ENCODE measurements around the gene KIAA1755. TPM values are rescaled to one million over a fixed set of nuclear protein-coding genes. Genes with fewer than 3 reads are reported as not detected.

KIAA1755 gene
- total and polyA plus RNA-seq, 10 of the 15 experiments (the other 5 are each of a cell fraction or from before 2014, with no cell fraction given) = not detected

- Histone ChIP-seq H3K27me3 (replicated peaks in 1 of 2; ENCODE audit: control insufficient read depth in 2 of 2, insufficient read depth in 2 of 2, low read length in 1 of 2) (no peaks in the 10 kb centered on the region), H3K4me3 (no peak overlapping the region), H3K9ac (ENCODE audit: control insufficient read depth, insufficient read depth, low read length) (no peak overlapping the region), H3K79me2 (ENCODE audit: control insufficient read depth, insufficient read depth, low read length) (no peaks in the 10 kb centered on the region), H2AFZ (ENCODE audit: control insufficient read depth, low read depth, low read length) (no peak overlapping the region), H3K4me1 (ENCODE audit: control insufficient read depth, insufficient read depth, low read length) (no peaks in the 10 kb centered on the region), H4K20me1 (ENCODE audit: control insufficient read depth, insufficient read depth) (no peaks in the 10 kb centered on the region), H3K4me2 (ENCODE audit: control insufficient read depth, insufficient read depth) (no peak overlapping the region), H3K27ac (ENCODE audit: control insufficient read depth, insufficient read depth) (no peak overlapping the region), H3K9me3 (replicated peaks; ENCODE audit: control insufficient read depth, insufficient read depth, low read length) (no peaks in the 10 kb centered on the region), H3K36me3 (ENCODE audit: control insufficient read depth in 2 of 2, insufficient read depth in 2 of 2, low read length in 1 of 2) (no peaks in the 10 kb centered on the region)
- BruUV-seq (replicated peaks) = no TSS peak
- 72% methylated on average over 2 of the region's 2 CpGs for WGBS (ENCODE audit: insufficient coverage, insufficient replicate concordance, low lambda C conversion rate, missing lambda C conversion rate)
- DNase-seq (ENCODE audit: low read depth, low spot score) (no peak), ATAC-seq (no peak), FAIRE-seq (no peak)
- peak; percentile 48; the same call in 1 of the 2 replicates for TF ChIP-seq ZNF24 (IDR thresholded peaks at IDR 0.05)
- no peak for TF ChIP-seq CEBPB (IDR thresholded peaks at IDR 0.05; ENCODE audit: borderline replicate concordance in 1 of 2, low read depth in 2 of 2, low read length in 2 of 2)
- ChIA-PET POLR2A (no interaction called here), RAD21 (ENCODE audit: unreplicated experiment) (interaction anchor here (0.7 kb wide), 1 partner anchor 53 kb away, joined by 3 read pairs; no protein-coding TSS in a partner anchor), CTCF (no interaction called here), SMC1A (ENCODE audit: uncharacterized antibody, unreplicated experiment) (no interaction called here)
- intact Hi-C loops (cut with micrococcal nuclease; ENCODE audit: unreplicated experiment) = no loop called here
- in situ Hi-C loops (cut with MboI) = no loop called here
Measured at GRCh38 chr20:38278763-38279162, 18.2 kb upstream of the KIAA1755 start.

- in situ Hi-C loops (cut with MboI) = no loop called here
- H3K27ac ChIP-seq (ENCODE audit: control insufficient read depth, insufficient read depth) = no peak overlapping the region
- H3K4me1 ChIP-seq (ENCODE audit: control insufficient read depth, insufficient read depth, low read length) = no peaks in the 10 kb centered on the region
- no peaks in the 10 kb centered on the region for H3K79me2 ChIP-seq (ENCODE audit: control insufficient read depth, insufficient read depth, low read length)
- no peaks in the 10 kb centered on the region for H4K20me1 ChIP-seq (ENCODE audit: control insufficient read depth, insufficient read depth)
- ChIA-PET SMC1A (ENCODE audit: uncharacterized antibody, unreplicated experiment) (no interaction called here), RAD21 (ENCODE audit: unreplicated experiment) (no interaction called here), POLR2A (no interaction called here), CTCF (no interaction called here)
- H3K27me3 ChIP-seq (replicated peaks in 1 of 2; ENCODE audit: control insufficient read depth in 2 of 2, insufficient read depth in 2 of 2, low read length in 1 of 2) = no peaks in the 10 kb centered on the region
- no peak overlapping the region for H3K4me3 ChIP-seq
- DNase-seq (ENCODE audit: low read depth, low spot score) = no peak
- intact Hi-C loops (cut with micrococcal nuclease; ENCODE audit: unreplicated experiment) = no loop called here
- H3K36me3 ChIP-seq (ENCODE audit: control insufficient read depth in 2 of 2, insufficient read depth in 2 of 2, low read length in 1 of 2) = no peaks in the 10 kb centered on the region
- no peak for ATAC-seq
- WGBS (ENCODE audit: insufficient coverage, insufficient replicate concordance, low lambda C conversion rate, missing lambda C conversion rate) = 68% methylated on average over 14 of the region's 14 CpGs
- H3K4me2 ChIP-seq (ENCODE audit: control insufficient read depth, insufficient read depth) = no peak overlapping the region
- H3K9me3 ChIP-seq (replicated peaks; ENCODE audit: control insufficient read depth, insufficient read depth, low read length) = no peaks in the 10 kb centered on the region
- TF ChIP-seq CHD4 (IDR thresholded peaks at IDR 0.05) (no peak), JUND (IDR thresholded peaks at IDR 0.05; ENCODE audit: low read depth, low read length) (no peak), ETV6 (conservative IDR thresholded peaks at IDR 0.05 in 1 of 2, IDR thresholded peaks at IDR 0.05 in 1 of 2; ENCODE audit: borderline replicate concordance in 1 of 2, low read depth in 1 of 2) (no peak), RBBP5 (conservative IDR thresholded peaks at IDR 0.05) (no peak), RAD51 (IDR thresholded peaks at IDR 0.05) (no peak), ZNF384 (IDR thresholded peaks at IDR 0.05; ENCODE audit: borderline replicate concordance, low read depth, low read length) (no peak), ZBED1 (IDR thresholded peaks at IDR 0.05; ENCODE audit: borderline replicate concordance) (no peak), HDAC6 (IDR thresholded peaks at IDR 0.05; ENCODE audit: unreplicated experiment) (no peak), IRF3 (IDR thresholded peaks at IDR 0.05) (no peak), GABPA (IDR thresholded peaks at IDR 0.05; ENCODE audit: low read depth) (no peak), SIX5 (IDR thresholded peaks at IDR 0.05; ENCODE audit: low read depth, low read length, severe bottlenecking) (no peak), IKZF2 (IDR thresholded peaks at IDR 0.05) (no peak), ATF3 (IDR thresholded peaks at IDR 0.05; ENCODE audit: borderline replicate concordance, extremely low read depth, low read depth, low read length) (no peak), POLR2AphosphoS2 (IDR thresholded peaks at IDR 0.05; ENCODE audit: low read depth, low read length) (no peak), NFYA (IDR thresholded peaks at IDR 0.05; ENCODE audit: borderline replicate concordance, low read depth, low read length) (no peak), MTA2 (IDR thresholded peaks at IDR 0.05; ENCODE audit: low read depth) (no peak), HDAC2 (IDR thresholded peaks at IDR 0.05) (no peak)
- H2AFZ ChIP-seq (ENCODE audit: control insufficient read depth, low read depth, low read length) = no peak overlapping the region
- no peak overlapping the region for H3K9ac ChIP-seq (ENCODE audit: control insufficient read depth, insufficient read depth, low read length)
- BruUV-seq (replicated peaks) = no TSS peak
- FAIRE-seq = no peak
Measured at GRCh38 chr20:38278131-38278530, 17.6 kb upstream of the KIAA1755 start.

Measured in GM12878 (cell line).